ENCODE measurements around the gene CFAP53. TPM values are rescaled to one million over a fixed set of nuclear protein-coding genes. Genes with fewer than 3 reads are reported as not detected.

Gene CFAP53
- total RNA-seq, 3 donors from 2014 or later (not counting 1 experiment from before 2014, with no cell fraction given), result 0.20 to 0.24 (median 0.20) TPM

- H3K4me1 ChIP-seq (ENCODE audit: control insufficient read depth, insufficient read depth, low read length), result no peaks in the 10 kb centered on the region
- no peak overlapping the region for H3K4me3 ChIP-seq (ENCODE audit: low read length)
- peaks cover 32 to 51% of the 10 kb centered on the region in 2 donors for H3K27me3 Mint-ChIP-seq (ENCODE audit: low read depth in 2 of 2)
- H3K27ac Mint-ChIP-seq, result no peak overlapping the region
- ATAC-seq (no peak), DNase-seq (peak in 1 of 2 donors; percentile 33)
- no peak overlapping the region for H3K4me3 Mint-ChIP-seq
- H3K9me3 ChIP-seq (ENCODE audit: control insufficient read depth, insufficient read depth, low read length), result no peaks in the 10 kb centered on the region
- no peaks in the 10 kb centered on the region for H3K9me3 Mint-ChIP-seq
- no peak overlapping the region for H3K27ac ChIP-seq (ENCODE audit: low read length)
- H3K36me3 ChIP-seq (ENCODE audit: control insufficient read depth, insufficient read depth, low read length), result no peaks in the 10 kb centered on the region
- H3K36me3 Mint-ChIP-seq, result no peaks in the 10 kb centered on the region
- TF ChIP-seq CTCF (IDR thresholded peaks at IDR 0.05), result no peak
- H3K27me3 ChIP-seq (ENCODE audit: control insufficient read depth, insufficient read depth, low read length), result no peaks in the 10 kb centered on the region
- H3K4me1 Mint-ChIP-seq, result peaks cover 5 to 6% of the 10 kb centered on the region in 2 donors
- intact Hi-C loops (cut with micrococcal nuclease), result no loop called here
- WGBS (ENCODE audit: insufficient coverage), result 17% methylated on average over 17 of the region's 24 CpGs
These were observed 62.3 kb downstream of the CFAP53 start for GRCh38 chr18:50203801-50204604.

- no CpG with 5 or more reads among the region's 1 CpG for WGBS (ENCODE audit: insufficient coverage)
- Histone ChIP-seq H3K27me3 (ENCODE audit: control insufficient read depth, insufficient read depth, low read length) (peaks cover 2% of the 10 kb centered on the region), H3K9me3 (ENCODE audit: control insufficient read depth, insufficient read depth, low read length) (no peaks in the 10 kb centered on the region), H3K27ac (ENCODE audit: low read length) (no peak overlapping the region), H3K4me3 (ENCODE audit: low read length) (no peak overlapping the region), H3K36me3 (ENCODE audit: control insufficient read depth, insufficient read depth, low read length) (no peaks in the 10 kb centered on the region), H3K4me1 (ENCODE audit: control insufficient read depth, insufficient read depth, low read length) (no peaks in the 10 kb centered on the region)
- Mint-ChIP-seq H3K27me3 (ENCODE audit: low read depth in 2 of 2) (peaks cover 39 to 73% of the 10 kb centered on the region in 2 donors), H3K27ac (no peak overlapping the region), H3K4me3 (no peak overlapping the region), H3K36me3 (no peaks in the 10 kb centered on the region), H3K9me3 (no peaks in the 10 kb centered on the region), H3K4me1 (peaks cover 5 to 6% of the 10 kb centered on the region in 2 donors)
- TF ChIP-seq CTCF (IDR thresholded peaks at IDR 0.05), result no peak
- intact Hi-C loops (cut with micrococcal nuclease), result no loop called here
- DNase-seq (no peak), ATAC-seq (no peak)
These were observed 64.7 kb downstream of the CFAP53 start for GRCh38 chr18:50201476-50202018.

GRCh38 chr18:50199921-50200320 lies 66.4 kb downstream of the CFAP53 start:
- TF ChIP-seq CTCF (IDR thresholded peaks at IDR 0.05), result no peak
- Histone ChIP-seq H3K4me1 (ENCODE audit: control insufficient read depth, insufficient read depth, low read length) (peaks cover 4% of the 10 kb centered on the region), H3K4me3 (ENCODE audit: low read length) (no peak overlapping the region), H3K9me3 (ENCODE audit: control insufficient read depth, insufficient read depth, low read length) (no peaks in the 10 kb centered on the region), H3K27ac (ENCODE audit: low read length) (no peak overlapping the region), H3K27me3 (ENCODE audit: control insufficient read depth, insufficient read depth, low read length) (peaks cover 14% of the 10 kb centered on the region), H3K36me3 (ENCODE audit: control insufficient read depth, insufficient read depth, low read length) (no peaks in the 10 kb centered on the region)
- no peak for DNase-seq
- peaks cover 6 to 14% of the 10 kb centered on the region in 2 donors for H3K4me1 Mint-ChIP-seq
- intact Hi-C loops (cut with micrococcal nuclease), result no loop called here
- no peak overlapping the region for H3K27ac Mint-ChIP-seq
- no peaks in the 10 kb centered on the region for H3K9me3 Mint-ChIP-seq
- WGBS (ENCODE audit: insufficient coverage), result 96% methylated on average over 1 of the region's 1 CpG
- H3K4me3 Mint-ChIP-seq, result no peak overlapping the region
- H3K27me3 Mint-ChIP-seq (ENCODE audit: low read depth in 2 of 2), result peaks cover 45 to 80% of the 10 kb centered on the region in 2 donors
- ATAC-seq, result no peak
- H3K36me3 Mint-ChIP-seq, result no peaks in the 10 kb centered on the region

Measured in natural killer cell (primary cell).